BJ (cell line): ENCODE data around the gene DYNLRB1. TPM values are rescaled to one million over a fixed set of nuclear protein-coding genes. Genes with fewer than 3 reads are reported as not detected.
A peak's percentile ranks its signal among the peaks of the same experiment; 100 is the strongest.

Source experiments
- CTCF ChIA-PET: fragments of 350-600 bp; formaldehyde crosslinking; extraction: SDS; loops from one replicate; lab custom pipeline; 2021; ENCODE audit warnings: antibody characterized with exemption, inconsistent platforms; lab: Yijun Ruan, JAX
- POLR2A ChIA-PET: fragments of 300-600 bp; sonication (Branson Sonifier 250); formaldehyde crosslinking; extraction: SDS; loops from one replicate; lab custom pipeline; 2021; ENCODE audit warnings: antibody characterized with exemption; lab: Charles Lee
- DNase-seq: peaks from one replicate; pipeline ENCODE4 v3.0.0-alpha.2; 2011; ENCODE audit warnings: low read depth
- H3K27me3 ChIP-seq: 2 replicates; pipeline ENCODE4 v1.6.0; 2011; ENCODE audit warnings: low read length; ENCODE audit not compliant: control insufficient read depth, insufficient read depth
- H3K36me3 ChIP-seq: 2 replicates; pipeline ENCODE4 v1.5.1; 2011; ENCODE audit warnings: low read length; ENCODE audit not compliant: control insufficient read depth, insufficient read depth
- H3K4me3 ChIP-seq: 2 replicates; pipeline ENCODE4 v1.5.1; 2011; ENCODE audit warnings: low read depth, mild to moderate bottlenecking, control low read depth, low read length
- CTCF ChIP-seq: IDR thresholded peaks from 2 replicates; pipeline ENCODE4 v1.5.1; 2011; ENCODE audit warnings: low read depth, mild to moderate bottlenecking, control low read depth, inconsistent platforms, low read length, moderate library complexity; ENCODE audit not compliant: insufficient read depth
- polyA plus RNA-seq: library from polyadenylated mRNA; depleted of rRNA; stranded (reverse); fragments of >200 nt; gene quantifications from 2 replicates; pipeline ENCODE4 v1.2.3, GENCODE V29; 2011

The DYNLRB1 gene
- polyA plus RNA-seq, 1 experiment = 310 TPM

- DNase-seq = no peak
- ChIA-PET POLR2A (no interaction called here), CTCF (interaction anchor here (3.3 to 4.0 kb wide), 2 partner anchors 130 to 192 kb away, joined by 22 to 50 read pairs; no protein-coding TSS in a partner anchor)
- TF ChIP-seq CTCF = no peak
- Histone ChIP-seq H3K36me3 (peaks cover 4% of the 10 kb centered on the region), H3K4me3 (no peak overlapping the region), H3K27me3 (no peaks in the 10 kb centered on the region)
Observed at GRCh38 chr20:34577061-34577460, 60.8 kb downstream of the DYNLRB1 start.

- TF ChIP-seq CTCF = no peak
- Histone ChIP-seq H3K27me3 (no peaks in the 10 kb centered on the region), H3K36me3 (peaks cover 4% of the 10 kb centered on the region), H3K4me3 (no peak overlapping the region)
- CTCF ChIA-PET = interaction anchor here (1.1 to 4.0 kb wide), 5 partner anchors 103 to 191 kb away, joined by 3 to 50 read pairs (median 7); no protein-coding TSS in a partner anchor
- POLR2A ChIA-PET = no interaction called here
- no peak for DNase-seq
Observed at GRCh38 chr20:34578025-34578424, 61.8 kb downstream of the DYNLRB1 start.

GRCh38 chr20:34578521-34578920 lies 62.3 kb downstream of the DYNLRB1 start:
- Histone ChIP-seq H3K36me3 (peaks cover 4% of the 10 kb centered on the region), H3K27me3 (no peaks in the 10 kb centered on the region), H3K4me3 (no peak overlapping the region)
- TF ChIP-seq CTCF = no peak
- DNase-seq = no peak
- CTCF ChIA-PET = interaction anchor here (0.7 to 4.0 kb wide), 11 partner anchors 13 to 264 kb away, joined by 3 to 50 read pairs (median 3); no protein-coding TSS in a partner anchor
- POLR2A ChIA-PET = no interaction called here

GRCh38 chr20:34579191-34579978 lies 63.2 kb downstream of the DYNLRB1 start:
- Histone ChIP-seq H3K27me3 (no peaks in the 10 kb centered on the region), H3K4me3 (no peak overlapping the region), H3K36me3 (peaks cover 2% of the 10 kb centered on the region)
- ChIA-PET POLR2A (no interaction called here), CTCF (interaction anchor here (0.5 to 4.0 kb wide), 22 partner anchors 8 to 1121 kb away, joined by 3 to 50 read pairs (median 4); partner anchors contain the start of gene TP53INP2)
- DNase-seq = no peak
- peak; percentile 78 for TF ChIP-seq CTCF
